ENCODE results near the gene GABRP.
"Not testable (repeated sequence)": the region's sequence is repeated elsewhere in the genome, so short reads cannot be mapped to it uniquely, and the experiment has no call there.

The GABRP gene

DNA sequence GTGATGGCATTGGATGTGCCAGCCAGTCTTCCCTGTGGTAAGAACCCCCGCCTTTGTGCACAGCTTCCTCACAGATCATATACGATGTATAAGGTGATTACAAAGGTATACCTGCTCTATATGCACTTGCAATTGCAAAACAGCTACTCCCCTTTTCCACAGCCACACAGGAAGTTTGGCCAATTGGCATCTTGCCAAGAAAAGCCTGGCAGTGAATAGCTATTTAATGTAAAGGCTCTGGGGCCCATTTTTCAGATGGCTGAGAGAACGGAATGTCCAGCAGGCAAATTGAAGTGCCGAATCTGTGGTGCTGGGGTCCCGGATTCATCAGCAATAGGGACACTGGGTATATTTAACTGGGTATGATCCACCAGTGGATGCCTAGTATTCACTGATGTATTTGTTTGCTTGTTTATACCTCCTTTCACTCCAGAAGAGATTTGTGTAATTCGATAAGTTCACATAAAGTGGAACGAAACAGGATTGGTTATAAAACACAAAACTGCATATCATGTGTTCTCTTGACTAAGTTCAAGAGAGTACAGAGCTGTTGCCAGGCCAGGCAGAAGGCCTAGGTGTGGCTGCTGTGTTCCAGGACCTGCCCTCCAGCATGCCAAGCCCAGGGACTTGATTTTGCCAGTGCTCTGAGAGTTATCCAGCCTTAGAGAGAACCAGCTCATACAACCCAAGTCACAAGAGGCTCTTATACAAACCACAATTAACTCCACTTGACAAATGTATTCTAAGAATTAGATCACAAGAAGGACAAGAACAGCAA, 27.7 kb upstream of the GABRP start:
- no peak for DNase-seq

DNA sequence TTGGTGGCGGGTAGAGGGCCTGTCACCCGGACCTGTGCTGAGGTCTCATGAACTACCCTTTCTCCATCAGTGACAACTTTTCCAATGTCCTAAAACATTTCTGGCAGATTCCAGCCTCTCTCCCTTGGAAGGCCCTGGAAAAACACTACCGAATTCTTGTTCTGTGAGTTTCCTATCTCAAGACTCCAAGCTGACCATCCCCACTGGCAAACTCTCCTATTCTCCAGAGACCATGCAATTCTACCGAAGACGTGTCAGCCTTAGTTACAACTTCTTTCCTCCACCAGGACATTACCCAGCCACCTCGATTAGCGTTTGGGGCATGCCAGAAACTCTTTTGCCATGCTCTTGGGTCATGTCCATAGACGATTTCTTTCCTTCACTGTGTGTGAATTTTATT, 26.8 kb upstream of the GABRP start:
- no peak for DNase-seq

GRCh38 chr5:170757182-170757601, 26.3 kb upstream of the GABRP start:
- DNase-seq, result no peak

- no peak for DNase-seq
These were observed 25.9 kb upstream of the GABRP start for GRCh38 chr5:170757669-170758068.

DNA sequence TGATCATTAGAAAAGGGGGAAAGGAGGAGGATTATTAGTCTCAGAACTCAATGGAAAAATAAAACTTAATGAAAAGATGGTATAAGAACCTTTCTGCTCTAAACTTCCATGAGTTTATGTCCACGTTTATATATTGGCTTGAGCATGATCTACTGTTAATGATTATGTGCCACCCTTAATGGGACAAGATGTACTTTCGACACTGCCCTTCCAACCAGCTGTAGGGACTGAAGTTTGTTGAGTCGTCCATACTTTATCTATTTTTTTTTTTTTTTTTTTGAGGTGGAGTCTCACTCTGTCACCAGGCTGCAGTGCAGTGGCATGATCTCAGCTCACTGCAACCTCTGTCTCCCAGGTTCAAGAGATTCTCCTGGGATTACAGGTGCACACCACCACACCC, 25.0 kb upstream of the GABRP start:
- DNase-seq, result no peak

DNA sequence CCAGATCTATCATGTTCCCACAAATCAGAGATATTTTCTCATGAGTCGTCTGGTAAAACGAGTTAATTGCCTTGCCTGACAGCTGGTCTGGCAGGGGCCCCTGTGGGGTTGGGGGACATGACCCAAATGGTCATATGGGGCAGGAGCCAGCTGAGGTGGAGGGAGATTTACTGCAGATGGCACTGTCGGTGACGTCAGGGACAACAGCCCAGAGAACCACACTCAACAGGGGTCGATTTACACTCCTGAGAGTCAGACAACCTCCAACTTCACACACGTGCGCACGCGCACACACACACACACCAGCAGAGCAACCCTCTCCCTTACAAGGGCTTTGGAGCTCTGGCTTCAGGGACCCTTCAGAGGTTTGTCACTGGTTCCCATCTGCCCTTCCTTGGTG, 23.4 kb upstream of the GABRP start:
- DNase-seq, result no peak

DNA sequence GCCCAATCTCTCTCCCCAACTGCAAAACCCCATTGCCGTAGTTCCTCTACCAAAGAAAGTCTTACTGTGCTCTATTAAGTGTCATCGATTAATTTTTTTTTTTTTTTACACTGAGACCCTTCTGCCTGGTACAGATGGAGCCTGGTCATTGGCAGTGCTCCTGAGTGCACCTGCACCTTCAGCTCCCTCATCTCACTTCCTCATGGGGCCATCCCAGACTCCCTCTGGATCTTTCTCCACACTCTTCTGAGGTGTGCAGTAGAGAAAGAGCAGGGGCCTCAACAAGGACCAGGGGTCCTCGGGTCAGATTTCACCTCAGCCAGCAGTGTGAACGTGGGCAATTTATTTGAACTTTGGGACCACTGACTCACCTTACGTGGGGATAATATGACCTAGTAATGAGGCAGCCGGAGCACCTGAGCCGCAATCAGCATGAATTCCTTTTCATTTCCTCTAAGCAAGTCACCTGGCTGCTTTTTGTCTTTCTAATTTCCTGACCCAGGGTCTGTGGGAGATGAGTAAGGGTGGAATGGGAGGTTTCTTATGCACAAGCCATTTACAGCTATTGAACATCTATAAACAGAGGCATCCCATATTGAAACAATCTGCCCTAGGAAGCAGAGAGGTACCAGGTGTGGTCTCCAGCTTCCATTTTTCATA, 22.3 kb upstream of the GABRP start:
- DNase-seq, result no peak

DNA sequence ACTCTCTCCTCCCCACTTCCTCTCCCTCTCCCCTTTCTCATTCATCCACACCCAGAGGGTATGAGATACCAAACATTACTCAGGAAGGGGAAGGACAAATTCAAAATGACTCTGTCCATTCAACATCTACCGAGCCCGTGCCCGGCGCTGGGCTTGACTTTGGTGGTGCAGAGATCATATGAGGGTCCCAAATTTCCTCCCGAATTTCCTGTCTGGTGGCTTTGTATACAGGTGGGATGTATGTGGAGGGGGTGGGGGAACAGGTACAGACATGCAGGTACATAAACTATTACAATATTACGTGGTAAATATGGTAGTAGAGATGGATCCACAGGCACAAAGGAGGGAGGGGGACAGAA, 21.8 kb upstream of the GABRP start:
- DNase-seq, result no peak

GRCh38 chr5:170762298-170762697, 21.2 kb upstream of the GABRP start:
- not testable (repeated sequence) for DNase-seq

- not testable (repeated sequence) for DNase-seq
These were observed 17.7 kb upstream of the GABRP start for GRCh38 chr5:170765868-170766267.

GRCh38 chr5:170769246-170769645, 14.3 kb upstream of the GABRP start:
- no peak for DNase-seq

DNA sequence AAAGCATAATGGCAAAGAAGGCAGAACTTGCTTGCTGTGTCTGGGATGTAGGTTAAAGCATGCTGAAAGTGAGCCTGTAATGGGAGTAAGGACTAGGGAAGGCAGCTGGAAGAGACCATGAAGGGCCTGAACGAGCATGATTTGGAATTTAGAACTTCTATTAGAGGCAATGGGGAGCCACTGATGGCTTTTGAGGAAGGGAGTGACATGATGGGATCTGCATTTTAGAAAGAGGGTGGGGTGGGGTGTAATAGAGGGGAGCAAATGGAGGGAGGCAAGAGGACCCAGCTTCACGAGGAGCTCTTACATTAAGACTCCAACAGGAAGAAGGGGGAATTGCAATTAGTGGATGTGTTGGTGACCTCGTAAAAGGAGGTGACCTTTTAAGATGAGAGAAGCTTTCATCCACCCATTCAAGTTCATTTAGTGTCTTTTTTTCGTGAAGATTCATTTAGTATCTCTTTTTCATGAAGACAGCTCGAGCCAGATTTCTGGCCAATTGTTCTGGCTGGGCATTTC, 13.6 kb upstream of the GABRP start:
- DNase-seq, result no peak

DNA sequence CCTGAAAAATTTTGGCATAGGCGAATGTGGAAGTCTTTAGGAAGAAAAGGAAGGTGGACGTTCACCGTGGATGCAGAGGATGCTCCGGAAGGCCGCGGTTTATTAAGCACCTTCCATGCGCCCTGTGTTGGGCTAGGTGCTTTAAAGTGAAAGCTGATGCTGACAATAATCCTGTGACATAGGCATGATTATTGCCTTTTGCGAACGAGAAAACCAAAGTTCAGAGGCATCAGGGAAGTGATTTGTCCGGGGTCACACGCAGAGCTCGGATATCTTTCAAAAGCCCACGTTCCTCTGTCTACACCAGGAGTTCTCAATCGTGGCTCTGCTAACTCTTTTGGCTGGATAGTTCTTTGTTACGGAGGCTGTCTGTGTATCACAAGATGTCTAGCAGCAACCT, 12.0 kb upstream of the GABRP start:
- DNase-seq, result no peak

- no peak for DNase-seq
These were observed 10.2 kb upstream of the GABRP start for GRCh38 chr5:170773024-170773985.

- DNase-seq, result no peak
These were observed 8.7 kb upstream of the GABRP start for GRCh38 chr5:170774831-170775230.

GRCh38 chr5:170781946-170782345, 1.6 kb upstream of the GABRP start:
- DNase-seq, result no peak

- DNase-seq, result no peak
These were observed 1.1 kb upstream of the GABRP start for GRCh38 chr5:170782438-170782837.

- DNase-seq, result no peak
These were observed 1.9 kb downstream of the GABRP start for GRCh38 chr5:170785416-170785815.

GRCh38 chr5:170787216-170787615, 3.7 kb downstream of the GABRP start:
- no peak for DNase-seq

GRCh38 chr5:170788626-170789304, 5.2 kb downstream of the GABRP start:
- no peak for DNase-seq

GRCh38 chr5:170791325-170791954, 7.9 kb downstream of the GABRP start:
- no peak for DNase-seq

- no peak for DNase-seq
These were observed 9.4 kb downstream of the GABRP start for GRCh38 chr5:170792878-170793277.
